GM23248 (cell line): ENCODE measurements around the gene SETSIP.

Experiments
- EZH2 ChIP-seq: fragments of 200-600 bp; sonication (generic); IDR thresholded peaks from 2 replicates; pipeline ENCODE4 v1.6.1; 2018; ENCODE audit warnings: antibody characterized with exemption, mild to moderate bottlenecking; ENCODE audit not compliant: insufficient read depth, poor library complexity, severe bottlenecking
- EZH2phosphoT487 ChIP-seq: fragments of 200-600 bp; sonication (generic); IDR thresholded peaks from 2 replicates; pipeline ENCODE4 v1.6.1; 2018; ENCODE audit warnings: antibody characterized with exemption, moderate library complexity, mild to moderate bottlenecking, low read depth; ENCODE audit not compliant: insufficient read depth

DNA sequence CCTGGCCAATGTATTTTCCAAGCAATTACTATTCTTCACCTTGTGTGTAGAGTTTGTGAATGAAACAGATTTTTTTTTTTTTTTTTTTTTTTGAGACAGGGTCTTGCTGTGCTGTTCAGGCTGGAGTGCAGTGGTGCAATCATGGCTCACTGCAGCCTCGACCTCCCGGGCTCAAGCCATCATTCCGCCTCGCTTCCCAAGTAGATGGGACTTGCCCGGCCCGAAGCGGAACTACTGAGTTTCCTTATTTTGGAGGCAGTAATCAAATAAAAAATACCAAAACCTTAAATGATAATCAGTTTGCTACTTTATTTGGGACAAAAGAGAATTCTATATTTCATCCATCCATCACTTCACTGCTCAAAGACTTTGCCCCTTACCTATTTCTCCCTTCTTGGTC lies 4.2 kb upstream of the SETSIP start:
- no peak for TF ChIP-seq EZH2phosphoT487
- no peak for TF ChIP-seq EZH2
